ENCODE measurements around the gene IER2. TPM values are rescaled to one million over a fixed set of nuclear protein-coding genes. Genes with fewer than 3 reads are reported as not detected.

The IER2 gene
- total RNA-seq, 6 donors from 2014 or later, result 94.3 to 246 (median 129) TPM

- peaks cover 0 to 21% (median 4%) of the 10 kb centered on the region in 4 donors for H3K36me3 ChIP-seq
- WGBS, 2 donors, result 2 to 4% methylated on average over 10 to 23 of the region's 57 CpGs
- peak overlapping the region; percentile 84 to 100 (median 98) for H3K4me3 ChIP-seq
- TF ChIP-seq CTCF (IDR thresholded peaks at IDR 0.05) (no peak), EP300 (IDR thresholded peaks at IDR 0.05) (no peak), POLR2AphosphoS5 (IDR thresholded peaks at IDR 0.05) (no peak), POLR2A (IDR thresholded peaks at IDR 0.05) (no peak)
- H3K4me1 ChIP-seq, result peaks cover 38 to 58% (median 40%) of the 10 kb centered on the region in 4 donors
- no peaks in the 10 kb centered on the region for H3K9me3 ChIP-seq
- ATAC-seq (ENCODE audit: low FRiP score in 2 of 2) (no peak), DNase-seq (peak; percentile 87 to 89)
- H3K27ac ChIP-seq, result peak overlapping the region; percentile 79 to 87 (median 82)
- no peaks in the 10 kb centered on the region for H3K27me3 ChIP-seq
These were observed 31.6 kb upstream of the IER2 start for GRCh38 chr19:13118424-13119193.

GRCh38 chr19:13119627-13120026 is 30.6 kb upstream of the IER2 start:
- DNase-seq (no peak), ATAC-seq (ENCODE audit: low FRiP score in 2 of 2) (peak in 1 of 2 donors; percentile 27)
- peak overlapping the region in 1 of 4 donors; percentile 84 for H3K4me3 ChIP-seq
- no peaks in the 10 kb centered on the region for H3K9me3 ChIP-seq
- 73 to 75% methylated on average over 2 to 8 of the region's 8 CpGs for WGBS, 2 donors
- H3K27ac ChIP-seq, result peak overlapping the region in 2 of 4 donors; percentile 84 to 87
- no peaks in the 10 kb centered on the region for H3K27me3 ChIP-seq
- peaks cover 0 to 13% (median 5%) of the 10 kb centered on the region in 4 donors for H3K36me3 ChIP-seq
- peaks cover 38 to 58% (median 40%) of the 10 kb centered on the region in 4 donors for H3K4me1 ChIP-seq
- no peak for TF ChIP-seq POLR2AphosphoS5 (IDR thresholded peaks at IDR 0.05)
- TF ChIP-seq POLR2A (IDR thresholded peaks at IDR 0.05), result peak in 1 of 4 donors; percentile 14

- Histone ChIP-seq H3K27ac (peak overlapping the region in 2 of 4 donors; percentile 84 to 87), H3K27me3 (no peaks in the 10 kb centered on the region), H3K4me3 (peak overlapping the region in 1 of 4 donors; percentile 84), H3K4me1 (peaks cover 38 to 55% (median 40%) of the 10 kb centered on the region in 4 donors), H3K9me3 (no peaks in the 10 kb centered on the region), H3K36me3 (peaks cover 0 to 11% (median 5%) of the 10 kb centered on the region in 4 donors)
- WGBS, 2 donors, result 74 to 86% methylated on average over 8 to 9 of the region's 9 CpGs
- ATAC-seq (ENCODE audit: low FRiP score in 2 of 2) (no peak), DNase-seq (no peak)
- TF ChIP-seq CTCF (IDR thresholded peaks at IDR 0.05) (no peak), EP300 (IDR thresholded peaks at IDR 0.05) (no peak), POLR2AphosphoS5 (IDR thresholded peaks at IDR 0.05) (no peak), POLR2A (IDR thresholded peaks at IDR 0.05) (no peak)
These were observed 30.2 kb upstream of the IER2 start for GRCh38 chr19:13120031-13120430.

- no peaks in the 10 kb centered on the region for H3K9me3 ChIP-seq
- ATAC-seq (ENCODE audit: low FRiP score in 2 of 2) (peak in 1 of 2 donors; percentile 4), DNase-seq (no peak)
- H3K27me3 ChIP-seq, result no peaks in the 10 kb centered on the region
- no peak for TF ChIP-seq EP300 (IDR thresholded peaks at IDR 0.05)
- no peak for TF ChIP-seq POLR2AphosphoS5 (IDR thresholded peaks at IDR 0.05)
- TF ChIP-seq CTCF (IDR thresholded peaks at IDR 0.05), result no peak
- TF ChIP-seq POLR2A (IDR thresholded peaks at IDR 0.05), result no peak
- 75 to 87% methylated on average over 9 to 10 of the region's 10 CpGs for WGBS, 2 donors
- no peak overlapping the region for H3K27ac ChIP-seq
- H3K4me1 ChIP-seq, result peaks cover 32 to 48% (median 34%) of the 10 kb centered on the region in 4 donors
- H3K36me3 ChIP-seq, result peaks cover 0 to 11% (median 5%) of the 10 kb centered on the region in 4 donors
- H3K4me3 ChIP-seq, result no peak overlapping the region
These were observed 29.4 kb upstream of the IER2 start for GRCh38 chr19:13120817-13121216.

- H3K27ac ChIP-seq, result no peak overlapping the region
These were observed 28.5 kb upstream of the IER2 start for GRCh38 chr19:13121551-13122274.

More at GRCh38 chr19:13121551-13122274, 28.5 kb upstream of the IER2 start:
- TF ChIP-seq EP300 (IDR thresholded peaks at IDR 0.05) (no peak), POLR2AphosphoS5 (IDR thresholded peaks at IDR 0.05) (no peak), CTCF (IDR thresholded peaks at IDR 0.05) (no peak), POLR2A (IDR thresholded peaks at IDR 0.05) (no peak)
- peaks cover 29 to 43% (median 30%) of the 10 kb centered on the region in 4 donors for H3K4me1 ChIP-seq
- ATAC-seq (ENCODE audit: low FRiP score in 2 of 2), result no peak
- no peaks in the 10 kb centered on the region for H3K9me3 ChIP-seq
- DNase-seq, result no peak
- H3K4me3 ChIP-seq, result no peak overlapping the region
- peaks cover 0 to 19% (median 5%) of the 10 kb centered on the region in 4 donors for H3K36me3 ChIP-seq
- WGBS, 2 donors, result 85 to 86% methylated on average over 18 of the region's 18 CpGs
- no peaks in the 10 kb centered on the region for H3K27me3 ChIP-seq
